HL-60/S4 treated with phorbol 12-myristate 13-acetate at 8.2 ng/mL for 4 days and 3 days (cell line): ENCODE data around the gene IFI35.

Source experiments
- in situ Hi-C: fragments of 300-500 bp; cut with MboI; formaldehyde crosslinking; loops from 2 replicates; pipeline ENCODE4 v1.15.0; 2022; ENCODE audit warnings: low sequenced_read_pairs

The IFI35 gene

GRCh38 chr17:43020789-43021740, 14.5 kb downstream of the IFI35 start:
- in situ Hi-C loops, result no loop called here

DNA sequence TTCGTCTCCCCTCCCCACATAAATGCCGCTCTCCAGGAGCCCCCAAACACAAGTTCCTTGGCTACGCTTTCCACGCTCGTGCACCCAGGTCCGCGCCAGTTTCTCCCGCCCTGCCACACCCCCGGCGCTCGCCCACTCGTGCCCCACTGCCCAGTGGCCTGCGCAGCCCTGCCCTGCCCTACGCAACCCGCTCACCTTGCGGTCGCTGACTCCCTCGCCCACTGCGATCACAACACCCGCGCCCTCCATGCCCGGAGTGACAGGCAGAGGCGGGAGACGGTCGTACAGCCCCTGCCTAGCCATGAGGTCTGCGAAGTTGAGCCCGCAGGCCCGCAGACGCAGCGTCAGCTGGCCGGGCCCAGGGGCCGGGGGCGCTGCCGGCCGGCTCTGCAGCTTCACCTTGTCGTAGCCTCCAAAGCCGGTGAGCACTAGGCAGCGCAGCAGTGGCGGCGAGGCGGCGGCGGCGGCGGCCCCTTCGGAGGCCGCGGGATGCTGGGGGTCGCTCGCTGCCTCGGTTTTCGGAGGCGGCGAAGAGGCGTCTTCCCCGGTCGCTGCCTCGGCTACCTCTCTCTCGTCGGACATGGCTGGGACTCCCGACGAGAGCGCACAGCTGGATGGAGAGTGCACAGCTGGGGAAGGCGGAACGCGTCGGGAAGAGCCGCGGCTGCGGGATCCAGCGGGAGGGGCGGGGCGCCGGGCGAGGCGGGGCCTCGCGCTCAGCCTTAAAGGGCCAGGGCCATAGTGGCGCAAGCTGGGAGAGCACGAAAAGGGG, 15.3 kb downstream of the IFI35 start, which contains the start of gene VAT1:
TSS of gene VAT1 (minus strand) at position 645 of the 772 bp plus-strand sequence. CDS start at position 582, 63 bp downstream.
- in situ Hi-C loops, result no loop called here

DNA sequence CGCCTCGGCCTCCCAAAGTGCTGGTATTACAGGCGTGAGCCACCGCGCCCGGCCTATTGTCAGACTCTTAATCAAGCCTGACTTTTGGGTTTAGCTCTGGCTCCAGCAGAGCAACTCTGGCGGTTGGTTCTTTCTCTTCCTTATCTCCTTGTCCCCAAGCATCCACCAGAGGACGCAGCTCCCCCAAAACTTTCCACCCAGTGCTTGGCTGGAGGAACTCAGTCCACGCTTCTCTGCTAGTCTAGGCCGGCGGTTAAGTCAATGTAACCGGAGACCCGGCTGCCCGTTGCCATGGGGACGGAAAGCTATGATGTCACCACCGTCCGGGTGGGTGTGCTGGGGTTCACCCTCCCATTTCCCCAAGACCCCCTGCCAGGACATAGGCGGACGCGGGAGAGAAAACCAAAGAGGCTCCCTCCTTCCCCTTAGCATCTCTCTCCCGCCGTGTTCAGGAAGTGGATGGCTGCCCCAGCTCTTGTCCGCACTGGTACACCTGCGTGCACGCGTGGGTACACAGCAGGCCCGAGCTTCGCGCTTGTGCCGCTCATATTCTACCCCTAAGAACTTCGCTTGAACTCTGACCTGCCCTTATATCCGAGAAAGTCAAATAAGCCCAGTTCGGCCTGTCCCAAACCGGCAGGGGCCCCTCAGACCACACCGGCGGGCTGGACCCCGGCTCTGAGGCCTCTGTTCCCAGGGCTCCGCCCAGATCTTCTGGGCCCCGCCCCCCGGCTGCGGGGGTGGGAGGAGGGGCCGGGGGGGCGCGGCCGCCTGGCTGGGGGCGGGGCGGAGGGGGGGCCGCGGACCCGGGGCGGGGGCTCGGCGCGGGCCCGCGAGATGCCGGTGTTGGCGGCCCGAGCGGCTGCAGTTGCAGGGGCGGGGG, 18.1 kb downstream of the IFI35 start, which contains the start of gene RND2:
TSS of gene RND2 (plus strand) at position 825 of the 883 bp plus-strand sequence. CDS start 117 bp downstream, outside the sequence.
- in situ Hi-C loops, result no loop called here

- in situ Hi-C loops, result no loop called here
Observed at GRCh38 chr17:43025290-43025657, 18.7 kb downstream of the IFI35 start.

DNA sequence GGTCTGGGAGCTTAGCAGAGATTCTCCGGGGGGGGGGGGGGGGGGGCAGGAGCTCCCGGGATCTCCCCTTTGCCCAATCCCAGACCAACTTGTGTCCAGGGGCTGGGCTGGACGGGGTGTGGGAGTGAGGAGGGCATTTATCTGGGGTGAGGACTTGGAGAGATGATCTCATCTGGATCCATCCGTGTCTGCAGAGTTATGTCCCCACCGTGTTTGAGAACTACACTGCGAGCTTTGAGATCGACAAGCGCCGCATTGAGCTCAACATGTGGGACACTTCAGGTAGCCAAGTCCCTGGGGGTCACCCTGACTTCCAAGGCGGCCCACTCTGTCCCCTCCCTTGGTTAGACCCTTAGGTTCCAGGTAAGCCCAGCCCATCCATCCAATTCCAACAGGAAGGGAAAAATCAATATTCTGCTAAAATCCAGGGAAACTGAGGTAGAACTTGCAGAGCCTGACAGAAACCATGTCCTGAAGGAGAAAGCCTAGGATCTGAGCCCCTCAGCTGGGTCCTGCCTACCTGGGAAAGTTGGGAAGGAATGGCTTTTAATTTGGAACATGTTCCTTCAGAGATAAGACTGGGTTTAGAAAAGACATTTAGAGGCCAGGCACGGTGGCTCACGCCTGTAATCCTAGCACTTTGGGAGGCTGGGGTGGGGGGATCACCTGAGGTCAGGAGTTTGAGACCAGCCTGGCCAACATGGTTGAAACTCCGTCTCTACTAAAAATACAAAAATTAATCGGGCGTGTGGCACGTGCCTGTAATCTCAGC, 19.4 kb downstream of the IFI35 start:
- in situ Hi-C loops, result no loop called here

DNA sequence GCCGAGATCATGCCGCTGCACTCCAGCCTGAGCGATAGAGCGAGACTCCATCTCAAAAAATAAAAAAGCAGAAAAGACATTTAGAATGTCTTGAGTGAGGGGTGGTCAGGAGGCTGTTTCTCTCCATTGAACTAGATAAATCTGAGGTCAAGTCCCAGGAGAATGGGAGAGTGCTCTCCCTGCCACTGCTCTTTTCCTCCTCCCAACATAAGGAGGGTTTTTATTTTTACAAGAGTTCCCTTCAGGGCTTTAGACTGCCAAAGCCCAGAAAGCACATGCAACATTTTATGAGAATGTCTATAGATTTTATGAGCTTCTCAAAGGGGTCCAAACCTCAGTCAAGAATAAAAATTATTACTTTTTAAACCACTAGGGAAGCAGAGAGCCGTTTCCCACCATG, 20.0 kb downstream of the IFI35 start:
- in situ Hi-C loops, result no loop called here

GRCh38 chr17:43027091-43028032, 20.8 kb downstream of the IFI35 start:
- in situ Hi-C loops, result no loop called here

DNA sequence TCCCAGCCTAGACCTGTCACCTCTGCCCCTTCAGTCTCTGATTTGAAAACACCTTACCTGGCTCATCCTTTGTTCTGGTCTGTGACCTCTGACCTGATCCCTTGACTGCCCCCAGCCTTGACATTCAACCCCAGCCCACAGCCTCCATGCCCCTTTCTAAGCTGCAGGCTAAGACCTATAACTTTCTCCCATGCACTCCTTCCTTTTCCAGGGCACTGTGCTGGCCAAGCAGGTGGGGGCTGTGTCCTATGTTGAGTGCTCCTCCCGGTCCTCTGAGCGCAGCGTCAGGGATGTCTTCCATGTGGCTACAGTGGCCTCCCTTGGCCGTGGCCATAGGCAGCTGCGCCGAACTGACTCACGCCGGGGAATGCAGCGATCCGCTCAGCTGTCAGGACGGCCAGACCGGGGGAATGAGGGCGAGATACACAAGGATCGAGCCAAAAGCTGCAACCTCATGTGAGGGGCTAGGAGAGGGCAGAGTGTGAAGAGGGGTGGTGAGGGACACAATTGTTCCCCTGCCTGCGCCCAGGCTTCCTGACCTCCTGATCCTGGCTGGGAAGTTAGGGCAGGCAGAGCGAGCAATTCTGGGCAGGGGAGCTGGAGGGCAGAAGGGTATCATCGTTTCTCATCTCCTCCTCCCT, 21.8 kb downstream of the IFI35 start:
- in situ Hi-C loops, result no loop called here

DNA sequence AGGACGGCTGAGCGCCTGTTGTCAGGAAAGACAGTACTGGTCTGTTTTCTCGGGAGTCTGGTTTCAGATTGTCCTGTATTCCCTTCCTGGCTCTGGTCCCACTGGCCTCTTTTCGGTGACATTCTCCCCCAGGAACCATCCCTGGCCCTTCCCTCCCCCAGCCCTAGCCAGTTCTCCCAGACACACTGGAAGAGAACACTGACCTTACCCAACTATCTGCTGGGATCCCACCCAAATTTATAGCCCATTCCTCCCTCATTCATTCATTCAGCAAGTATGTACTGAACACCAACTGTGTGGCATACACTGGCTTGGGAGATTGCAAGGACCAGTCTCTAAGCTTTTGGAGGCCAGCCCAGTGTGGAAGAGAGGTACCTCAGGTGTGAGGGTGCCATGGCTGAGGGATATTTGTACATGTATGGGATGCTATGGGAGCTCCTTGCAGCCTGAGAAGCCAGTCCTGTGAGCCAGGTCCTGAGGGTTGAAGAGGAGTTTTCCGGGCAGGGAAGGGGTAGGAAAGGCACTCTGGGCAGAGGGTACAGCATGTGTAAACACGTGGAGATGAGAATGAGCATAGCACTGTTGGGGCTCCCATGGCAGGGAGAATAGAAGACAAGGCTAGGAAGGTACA, 23.7 kb downstream of the IFI35 start:
- in situ Hi-C loops, result no loop called here

- in situ Hi-C loops, result no loop called here
Observed at GRCh38 chr17:43031666-43032065, 25.1 kb downstream of the IFI35 start.

- in situ Hi-C loops, result no loop called here
Observed at GRCh38 chr17:43033948-43034881, 27.6 kb downstream of the IFI35 start.

- in situ Hi-C loops, result no loop called here
Observed at GRCh38 chr17:43034894-43035293, 28.3 kb downstream of the IFI35 start.

DNA sequence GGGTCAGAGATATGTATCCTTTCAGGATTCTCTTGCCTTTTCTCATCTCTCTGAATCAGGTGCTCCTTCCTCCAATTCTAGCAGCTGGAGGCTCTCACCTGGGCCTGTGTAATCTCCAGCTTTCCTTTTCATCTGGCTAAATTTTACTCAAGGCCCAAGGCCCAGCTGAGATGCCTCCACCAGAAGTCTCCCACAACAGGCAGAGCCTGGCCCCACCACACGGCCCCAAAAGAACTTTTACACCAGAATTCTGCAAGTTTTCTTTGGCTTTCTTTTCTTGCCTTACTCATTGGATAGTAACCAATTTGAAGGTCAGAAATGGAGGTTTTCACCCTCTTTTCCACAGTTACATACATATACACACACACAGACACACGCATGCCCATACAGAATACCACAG, 33.1 kb downstream of the IFI35 start:
- in situ Hi-C loops, result no loop called here

GRCh38 chr17:43040655-43041054, 34.1 kb downstream of the IFI35 start:
- in situ Hi-C loops, result no loop called here

DNA sequence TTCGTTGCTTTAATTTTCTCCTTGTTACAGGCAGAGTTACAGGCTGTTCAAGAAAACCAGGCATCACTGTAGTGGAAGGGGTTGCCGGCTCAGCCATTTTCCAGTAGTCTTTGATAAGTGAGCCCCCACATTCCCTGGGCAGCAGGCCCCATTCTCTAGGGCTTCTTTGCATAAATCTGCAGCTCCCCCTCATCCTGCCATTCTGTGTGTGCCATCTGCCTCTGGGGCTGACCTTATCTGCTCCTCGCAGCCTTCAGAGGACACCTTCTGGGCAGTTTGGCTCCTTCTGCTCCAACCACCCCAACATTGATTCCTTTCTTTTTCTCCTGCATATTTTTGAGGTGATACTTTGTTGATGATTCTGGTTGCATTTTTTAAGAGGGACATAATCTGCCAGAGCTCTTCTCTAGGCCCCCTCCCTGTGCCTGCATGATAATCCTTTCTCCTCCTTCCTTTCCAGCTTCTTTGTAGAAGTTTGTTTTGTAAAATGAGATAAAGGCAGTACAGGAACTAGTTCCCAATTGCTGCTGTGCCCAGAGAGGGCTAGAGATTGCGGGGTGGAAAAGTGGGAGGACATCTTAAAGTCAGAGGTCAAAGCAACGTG, 35.5 kb downstream of the IFI35 start:
- in situ Hi-C loops, result no loop called here

DNA sequence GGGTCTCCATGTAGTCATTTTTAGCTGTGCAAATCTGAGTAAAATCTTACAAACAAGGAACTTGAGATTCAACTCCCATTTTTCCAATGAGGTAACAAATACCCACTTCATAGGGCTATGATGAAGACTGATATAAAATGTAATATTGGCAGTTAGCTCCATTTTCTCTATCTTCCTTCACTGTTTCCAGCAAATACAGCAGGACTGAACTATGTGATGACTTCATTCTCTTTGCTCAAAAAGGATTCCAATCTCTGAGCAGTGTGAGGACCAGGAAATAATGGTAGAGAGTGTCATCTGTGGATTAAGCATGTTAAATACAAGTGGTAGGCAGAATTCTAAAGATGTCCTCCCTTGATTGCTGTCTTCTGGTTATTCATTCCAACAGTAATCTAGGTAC, 36.7 kb downstream of the IFI35 start:
- in situ Hi-C loops, result no loop called here
